ES-I3 (cell line): ENCODE data around the gene ROR2.

Source experiments
- H3K36me3 ChIP-seq: 2 replicates; pipeline ENCODE4 v1.6.1; 2013; ENCODE audit warnings: mild to moderate bottlenecking, low read length, control low read depth, moderate library complexity; ENCODE audit not compliant: insufficient read depth
- H3K4me1 ChIP-seq: 2 replicates; pipeline ENCODE4 v1.6.1; 2013; ENCODE audit warnings: mild to moderate bottlenecking, control low read depth, low read length; ENCODE audit not compliant: insufficient read depth
- H3K9ac ChIP-seq: 2 replicates; pipeline ENCODE4 v1.6.1; 2013; ENCODE audit warnings: low read depth, mild to moderate bottlenecking, low read length, moderate library complexity
- H3K9me3 ChIP-seq: 2 replicates; pipeline ENCODE4 v1.6.1; 2013; ENCODE audit warnings: mild to moderate bottlenecking, low read length, moderate library complexity; ENCODE audit not compliant: control insufficient read depth, insufficient read depth

The ROR2 gene

DNA sequence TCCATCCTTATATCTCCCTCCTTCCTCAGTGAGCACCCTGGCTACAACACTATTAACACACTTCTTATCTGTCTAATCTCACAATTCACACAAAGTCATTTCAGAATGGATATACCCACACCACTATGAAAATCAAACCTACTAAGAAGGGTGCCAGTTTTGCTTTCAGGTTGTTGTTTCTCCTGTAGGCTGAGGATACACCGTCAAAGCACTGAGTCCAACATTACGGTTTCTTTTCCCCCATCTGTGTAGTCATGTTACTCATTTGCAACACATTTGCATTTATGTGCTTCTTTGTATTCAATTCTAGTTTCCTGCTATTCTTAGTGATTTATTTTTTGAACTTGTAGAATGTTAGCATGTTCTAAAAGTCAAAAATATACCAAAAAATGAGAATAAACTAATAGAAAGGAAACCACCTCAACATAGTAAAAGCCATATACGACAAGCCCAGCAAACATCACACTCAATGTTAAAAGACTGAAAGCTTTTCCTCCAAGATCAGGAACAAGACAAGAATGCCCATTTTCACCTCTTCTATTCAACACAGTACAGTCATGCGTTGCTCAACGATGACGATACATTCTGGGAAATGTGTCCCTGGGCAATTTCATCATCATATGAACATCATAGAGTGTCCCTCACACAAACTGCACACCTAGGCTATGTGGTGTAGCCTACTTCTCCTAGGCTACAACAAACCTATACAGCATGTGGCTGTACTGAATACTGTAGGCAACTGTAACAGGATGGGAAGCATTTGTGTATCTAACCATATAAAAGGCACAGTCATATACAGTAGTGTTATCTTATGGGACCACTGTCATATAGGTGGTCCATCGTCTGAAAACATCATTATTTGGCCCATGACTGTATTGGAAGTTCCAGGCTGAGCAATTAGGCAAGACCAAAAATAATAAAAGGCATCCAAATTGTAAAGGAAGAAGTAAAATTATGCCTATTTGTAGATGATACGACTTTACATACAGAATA lies 6.3 kb downstream of the ROR2 start:
- H3K9me3 ChIP-seq = no peaks in the 10 kb centered on the region

DNA sequence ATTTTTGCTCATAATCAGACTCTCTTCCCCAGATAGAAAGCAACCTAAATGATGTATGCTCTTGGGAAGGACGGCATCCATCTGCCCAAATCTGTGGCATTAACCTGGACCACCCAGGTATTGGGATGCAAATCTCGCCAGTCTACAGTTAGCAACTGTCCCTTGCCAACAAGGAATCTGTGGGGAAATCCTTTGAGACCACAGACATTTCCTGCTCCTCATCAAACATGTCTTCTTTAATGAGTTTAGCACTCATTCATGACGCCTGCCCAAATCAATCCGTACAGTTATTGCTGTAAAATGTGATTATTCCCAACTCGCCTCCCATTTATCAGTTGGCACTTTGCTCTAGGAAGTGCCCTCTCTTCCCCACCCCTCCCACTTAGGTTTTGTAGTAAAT lies 7.8 kb downstream of the ROR2 start:
- no peaks in the 10 kb centered on the region for H3K9me3 ChIP-seq

More for the DNA sequence above, 6.3 kb downstream of the ROR2 start:
- Histone ChIP-seq H3K9ac (no peak overlapping the region), H3K36me3 (no peaks in the 10 kb centered on the region), H3K4me1 (peaks cover 25% of the 10 kb centered on the region)

GRCh38 chr9:91939978-91940377 lies 10.1 kb downstream of the ROR2 start:
- H3K36me3 ChIP-seq = no peaks in the 10 kb centered on the region
- H3K9me3 ChIP-seq = no peaks in the 10 kb centered on the region
- no peak overlapping the region for H3K9ac ChIP-seq
- peaks cover 6% of the 10 kb centered on the region; the same call in 1 of the 2 replicates for H3K4me1 ChIP-seq

More for the DNA sequence above, 7.8 kb downstream of the ROR2 start:
- Histone ChIP-seq H3K4me1 (peaks cover 25% of the 10 kb centered on the region), H3K36me3 (no peaks in the 10 kb centered on the region), H3K9ac (no peak overlapping the region)

DNA sequence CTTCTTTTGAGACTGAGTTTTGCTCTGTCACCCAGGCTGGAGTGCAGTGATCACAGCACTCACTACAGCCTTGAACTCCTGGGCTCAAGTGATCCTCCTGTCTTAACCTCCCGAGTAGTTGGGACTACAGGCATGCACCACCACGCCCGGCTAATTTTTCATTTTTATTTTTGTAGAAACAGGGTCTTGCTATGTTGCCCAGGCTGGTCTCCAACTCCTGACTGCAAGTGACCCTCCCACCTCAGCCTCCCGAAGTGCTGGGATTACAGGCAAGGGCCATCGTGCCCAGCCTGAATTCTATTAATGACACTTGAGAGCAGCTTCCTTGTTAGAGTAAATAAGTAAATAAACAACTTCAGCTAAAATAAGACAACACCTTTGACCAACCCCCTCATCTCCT lies 12.3 kb downstream of the ROR2 start:
- no peaks in the 10 kb centered on the region for H3K36me3 ChIP-seq
- no peak overlapping the region for H3K9ac ChIP-seq
- no peaks in the 10 kb centered on the region for H3K4me1 ChIP-seq
- H3K9me3 ChIP-seq = no peaks in the 10 kb centered on the region; the same call in 1 of the 2 replicates

GRCh38 chr9:91937056-91937455 lies 13.0 kb downstream of the ROR2 start:
- Histone ChIP-seq H3K4me1 (no peaks in the 10 kb centered on the region), H3K9ac (no peak overlapping the region), H3K9me3 (no peaks in the 10 kb centered on the region; the same call in 1 of the 2 replicates), H3K36me3 (no peaks in the 10 kb centered on the region)

- H3K9ac ChIP-seq = no peak overlapping the region
- no peaks in the 10 kb centered on the region for H3K4me1 ChIP-seq
- H3K36me3 ChIP-seq = no peaks in the 10 kb centered on the region
- H3K9me3 ChIP-seq = peaks cover 7% of the 10 kb centered on the region
Measured at GRCh38 chr9:91935805-91936514, 14.1 kb downstream of the ROR2 start.

DNA sequence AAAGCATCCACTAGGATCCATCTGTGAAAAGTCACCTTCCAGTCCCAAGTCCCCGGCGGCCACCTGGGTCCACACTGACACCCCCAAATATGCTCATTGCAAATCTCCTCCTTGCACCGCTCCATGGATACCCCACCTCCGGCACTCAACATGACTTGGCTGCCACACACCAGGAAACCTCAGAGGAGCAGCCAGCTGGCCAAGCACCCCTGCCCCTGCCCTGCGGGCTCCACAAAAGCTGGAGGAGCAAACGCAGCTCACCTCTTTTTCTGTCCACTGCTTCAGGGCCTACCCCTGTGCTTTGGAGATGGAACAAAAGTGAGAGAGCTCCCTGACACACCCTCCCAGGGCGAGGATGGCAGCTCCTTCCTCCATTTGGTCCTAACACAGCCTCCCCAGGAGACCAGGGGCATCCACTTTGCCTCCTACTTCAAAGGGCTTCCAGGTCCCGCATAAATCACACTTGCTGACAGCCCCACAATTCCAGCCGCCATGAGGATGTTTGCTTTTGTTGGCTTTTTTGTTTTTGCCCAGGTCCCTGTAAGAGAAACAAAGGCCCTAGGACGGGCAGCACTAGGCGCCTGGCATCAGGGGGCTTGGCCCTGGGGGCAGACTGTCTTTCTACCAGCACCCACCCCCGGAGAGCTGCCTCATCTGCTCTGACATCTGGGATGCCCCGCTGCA lies 14.8 kb downstream of the ROR2 start:
- H3K9ac ChIP-seq = no peak overlapping the region
- no peaks in the 10 kb centered on the region for H3K4me1 ChIP-seq
- peaks cover 14% of the 10 kb centered on the region for H3K9me3 ChIP-seq
- H3K36me3 ChIP-seq = no peaks in the 10 kb centered on the region

DNA sequence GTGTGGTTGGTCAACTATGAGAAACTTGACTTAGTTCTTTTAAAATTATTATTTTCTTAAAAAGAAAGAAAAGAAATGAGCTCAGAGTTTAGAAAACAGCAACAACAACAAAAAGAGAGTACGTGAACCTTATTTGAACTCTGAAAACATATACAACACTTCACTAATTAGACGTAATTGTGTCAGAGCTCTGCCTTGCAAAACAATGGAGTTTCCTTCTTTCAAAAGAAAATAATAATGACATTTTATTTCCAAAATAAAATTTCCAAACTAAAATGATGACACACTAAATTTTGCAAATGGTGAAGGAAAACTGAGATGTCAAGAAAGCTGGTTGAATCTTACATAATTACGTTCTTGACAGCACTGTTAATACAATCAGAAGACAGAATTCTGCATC lies 15.4 kb downstream of the ROR2 start:
- Histone ChIP-seq H3K9ac (no peak overlapping the region), H3K9me3 (peaks cover 19% of the 10 kb centered on the region), H3K4me1 (no peaks in the 10 kb centered on the region), H3K36me3 (no peaks in the 10 kb centered on the region)

GRCh38 chr9:91933556-91934352 lies 16.3 kb downstream of the ROR2 start:
- no peak overlapping the region for H3K9ac ChIP-seq
- no peaks in the 10 kb centered on the region for H3K36me3 ChIP-seq
- H3K4me1 ChIP-seq = no peaks in the 10 kb centered on the region
- H3K9me3 ChIP-seq = peaks cover 20% of the 10 kb centered on the region

GRCh38 chr9:91930475-91930874 lies 19.6 kb downstream of the ROR2 start:
- peaks cover 20% of the 10 kb centered on the region for H3K9me3 ChIP-seq
- H3K36me3 ChIP-seq = no peaks in the 10 kb centered on the region
- H3K9ac ChIP-seq = no peak overlapping the region
- no peaks in the 10 kb centered on the region for H3K4me1 ChIP-seq

DNA sequence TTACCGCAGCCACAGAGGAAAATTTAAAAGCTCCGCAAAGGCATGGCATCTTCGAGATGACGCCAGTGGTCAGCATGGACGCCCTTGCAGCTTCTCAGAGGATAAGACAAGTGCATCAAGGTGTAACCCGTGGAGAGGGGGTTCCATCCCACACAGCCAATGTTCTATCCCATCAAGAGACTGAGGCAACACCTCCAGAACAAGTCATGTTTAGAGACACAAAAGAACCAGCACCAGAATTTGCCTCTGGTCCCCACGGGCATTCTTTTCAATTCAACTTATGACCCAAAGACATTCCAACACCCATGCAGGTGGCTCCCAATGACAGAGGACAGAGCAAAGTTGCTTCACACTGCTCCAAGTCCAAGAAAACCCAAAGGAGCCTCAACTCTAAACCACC lies 20.7 kb downstream of the ROR2 start:
- no peaks in the 10 kb centered on the region for H3K36me3 ChIP-seq
- no peaks in the 10 kb centered on the region for H3K4me1 ChIP-seq
- H3K9me3 ChIP-seq = peaks cover 20% of the 10 kb centered on the region
- H3K9ac ChIP-seq = no peak overlapping the region

DNA sequence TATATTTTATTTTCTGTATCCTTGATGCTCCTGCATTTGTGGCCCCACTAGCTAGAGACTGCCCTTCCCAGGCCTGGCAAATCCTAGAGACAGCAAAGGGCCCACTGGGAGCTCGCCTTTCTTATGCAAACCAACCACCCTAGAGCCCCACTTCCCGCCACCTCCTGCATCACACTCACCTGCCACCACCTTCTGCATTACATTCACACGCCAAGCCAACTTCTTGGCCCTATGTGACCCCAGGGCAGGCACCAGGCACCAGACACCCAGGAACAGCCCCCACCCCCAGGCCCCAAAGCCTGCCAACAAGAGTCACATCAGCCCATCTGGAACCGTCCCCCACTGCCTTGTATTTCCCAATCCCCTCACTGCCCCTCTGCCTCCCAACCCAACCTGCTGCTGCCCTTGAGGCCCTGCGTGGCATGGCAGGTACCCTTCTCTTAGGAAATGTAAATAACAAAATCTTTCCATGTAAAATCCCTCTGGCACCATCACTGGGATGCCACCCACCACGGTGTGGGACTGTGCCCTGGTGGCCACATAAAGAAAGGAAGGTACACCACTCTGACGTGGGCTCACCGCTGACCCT lies 22.0 kb downstream of the ROR2 start:
- no peaks in the 10 kb centered on the region for H3K36me3 ChIP-seq

DNA sequence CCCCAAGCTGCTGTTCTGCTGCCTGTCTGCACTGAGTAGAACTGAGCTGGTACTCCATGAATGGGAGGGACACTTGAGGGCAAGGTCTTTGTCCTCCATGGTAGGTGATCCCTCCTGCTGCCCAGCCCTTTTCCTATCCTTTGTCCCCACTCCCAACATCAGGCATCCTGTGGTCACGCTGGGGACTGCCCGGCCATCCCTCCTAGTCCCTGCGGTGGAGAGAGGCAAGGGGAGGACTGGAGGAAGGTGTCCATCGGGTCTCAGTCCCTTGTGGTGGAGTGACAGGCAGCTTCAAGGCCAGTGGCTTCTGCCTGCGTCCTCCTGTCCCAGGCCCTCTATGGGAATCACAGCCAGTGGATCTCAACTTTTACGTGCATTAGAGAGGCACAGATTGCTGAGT lies 25.9 kb downstream of the ROR2 start:
- H3K9ac ChIP-seq = no peak overlapping the region
- peaks cover 21% of the 10 kb centered on the region for H3K4me1 ChIP-seq
- H3K36me3 ChIP-seq = no peaks in the 10 kb centered on the region
- no peaks in the 10 kb centered on the region for H3K9me3 ChIP-seq

More for the DNA sequence above, 22.0 kb downstream of the ROR2 start:
- Histone ChIP-seq H3K9me3 (peaks cover 20% of the 10 kb centered on the region), H3K4me1 (peaks cover 3% of the 10 kb centered on the region), H3K9ac (no peak overlapping the region)
